Retinal pigment epithelial cell (primary cell): ENCODE data around the gene MAPKAPK2.

ENCODE experiments used
- DNase-seq: peaks from one replicate; pipeline ENCODE4 v3.0.0-alpha.2; 2010; ENCODE audit warnings: low read depth
- H3K4me3 ChIP-seq: 2 replicates; pipeline ENCODE4 v1.5.1; 2011; ENCODE audit warnings: mild to moderate bottlenecking, low read length, control low read depth, moderate library complexity
- TF ChIP-seq, protein P1 (sequence below): conservative IDR thresholded peaks from 2 replicates; pipeline ENCODE4 v1.5.1; 2011; ENCODE audit warnings: low read depth, low read length, control low read depth, inconsistent platforms

MAPKAPK2 gene

DNA sequence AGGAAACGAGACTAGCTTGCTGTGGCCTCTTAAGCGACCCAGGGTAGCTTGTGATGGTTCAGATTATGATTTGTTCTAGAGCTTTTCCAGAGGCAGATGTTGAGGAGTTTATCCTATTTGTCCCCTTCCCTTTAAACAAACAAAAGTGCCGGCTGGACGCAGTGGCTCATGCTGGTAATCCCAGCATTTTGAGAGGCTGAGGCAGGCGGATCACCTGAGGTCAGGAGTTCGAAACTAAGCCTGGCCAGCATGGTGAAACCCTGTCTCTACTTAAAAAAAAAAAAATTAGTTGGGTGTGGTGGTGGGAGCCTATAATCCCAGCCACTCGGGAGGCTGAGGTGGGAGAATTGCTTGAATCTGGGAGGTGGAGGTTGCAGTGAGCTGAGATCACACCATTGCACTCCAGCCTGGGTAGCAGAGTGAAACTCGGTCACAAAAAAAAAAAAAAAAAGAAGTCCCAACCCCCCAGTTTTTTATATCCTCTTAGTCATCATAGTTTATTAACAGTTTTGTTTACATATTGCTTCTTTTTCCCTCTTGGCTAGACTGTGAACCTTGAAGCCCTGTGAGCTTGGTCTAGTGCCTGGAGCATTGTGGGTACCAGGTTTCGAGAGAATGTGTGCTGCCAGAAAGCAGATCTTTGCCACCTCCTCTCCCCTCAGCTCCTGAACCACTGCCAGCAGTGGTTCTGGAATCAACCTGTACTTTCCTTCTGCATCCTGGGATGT lies 29.8 kb downstream of the MAPKAPK2 start:
- no peak for DNase-seq
- no peak overlapping the region for H3K4me3 ChIP-seq
- TF ChIP-seq, protein P1, sequence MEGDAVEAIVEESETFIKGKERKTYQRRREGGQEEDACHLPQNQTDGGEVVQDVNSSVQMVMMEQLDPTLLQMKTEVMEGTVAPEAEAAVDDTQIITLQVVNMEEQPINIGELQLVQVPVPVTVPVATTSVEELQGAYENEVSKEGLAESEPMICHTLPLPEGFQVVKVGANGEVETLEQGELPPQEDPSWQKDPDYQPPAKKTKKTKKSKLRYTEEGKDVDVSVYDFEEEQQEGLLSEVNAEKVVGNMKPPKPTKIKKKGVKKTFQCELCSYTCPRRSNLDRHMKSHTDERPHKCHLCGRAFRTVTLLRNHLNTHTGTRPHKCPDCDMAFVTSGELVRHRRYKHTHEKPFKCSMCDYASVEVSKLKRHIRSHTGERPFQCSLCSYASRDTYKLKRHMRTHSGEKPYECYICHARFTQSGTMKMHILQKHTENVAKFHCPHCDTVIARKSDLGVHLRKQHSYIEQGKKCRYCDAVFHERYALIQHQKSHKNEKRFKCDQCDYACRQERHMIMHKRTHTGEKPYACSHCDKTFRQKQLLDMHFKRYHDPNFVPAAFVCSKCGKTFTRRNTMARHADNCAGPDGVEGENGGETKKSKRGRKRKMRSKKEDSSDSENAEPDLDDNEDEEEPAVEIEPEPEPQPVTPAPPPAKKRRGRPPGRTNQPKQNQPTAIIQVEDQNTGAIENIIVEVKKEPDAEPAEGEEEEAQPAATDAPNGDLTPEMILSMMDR: no peak

- TF ChIP-seq, protein P1: no peak
- H3K4me3 ChIP-seq: no peak overlapping the region
- no peak for DNase-seq
These were observed 30.4 kb downstream of the MAPKAPK2 start for GRCh38 chr1:206715120-206715519.

GRCh38 chr1:206715552-206716158 lies 30.9 kb downstream of the MAPKAPK2 start:
- no peak for DNase-seq
- no peak overlapping the region for H3K4me3 ChIP-seq
- TF ChIP-seq, protein P1: no peak

GRCh38 chr1:206716159-206716869 lies 31.6 kb downstream of the MAPKAPK2 start:
- no peak for DNase-seq
- H3K4me3 ChIP-seq: no peak overlapping the region
- TF ChIP-seq, protein P1: no peak

DNA sequence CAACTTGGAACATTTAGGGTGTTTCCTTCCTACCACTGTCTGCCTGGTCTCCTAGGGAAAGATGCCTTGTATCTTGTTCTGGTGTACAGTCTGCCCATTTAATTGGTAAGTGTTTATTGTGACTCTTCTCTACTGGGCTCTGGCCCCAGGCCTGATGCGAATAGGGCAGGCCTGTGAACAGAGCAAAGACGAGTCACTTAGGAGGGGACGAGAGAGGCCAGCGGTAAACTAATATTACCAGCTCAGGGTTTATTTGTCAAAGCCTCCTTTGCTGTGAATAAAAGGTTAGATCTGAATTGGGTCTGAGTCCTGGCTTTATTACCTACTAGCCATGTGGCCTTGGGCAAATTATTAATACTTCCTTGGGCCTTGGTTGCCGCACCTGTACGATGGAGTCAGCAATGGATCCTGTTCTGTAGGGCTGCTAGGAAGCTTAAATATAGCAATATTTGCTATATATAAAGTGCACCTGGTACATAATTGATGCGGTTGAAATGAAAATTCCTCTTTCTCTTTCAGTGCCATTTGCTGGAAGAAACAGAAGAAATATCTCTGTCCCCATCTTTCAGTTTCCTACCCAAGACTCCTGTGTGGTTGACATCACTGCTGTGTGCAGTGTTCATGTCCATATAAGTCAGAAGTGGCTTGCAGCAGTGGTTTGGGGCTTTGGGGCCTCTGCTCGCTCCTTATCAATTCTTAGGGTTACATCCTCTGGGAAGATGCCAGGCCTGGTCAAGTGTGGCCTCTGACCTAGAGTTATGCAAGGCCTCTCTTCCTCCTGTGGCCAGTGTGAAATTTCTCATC lies 32.4 kb downstream of the MAPKAPK2 start:
- DNase-seq: no peak
- TF ChIP-seq, protein P1: no peak
- H3K4me3 ChIP-seq: no peak overlapping the region

DNA sequence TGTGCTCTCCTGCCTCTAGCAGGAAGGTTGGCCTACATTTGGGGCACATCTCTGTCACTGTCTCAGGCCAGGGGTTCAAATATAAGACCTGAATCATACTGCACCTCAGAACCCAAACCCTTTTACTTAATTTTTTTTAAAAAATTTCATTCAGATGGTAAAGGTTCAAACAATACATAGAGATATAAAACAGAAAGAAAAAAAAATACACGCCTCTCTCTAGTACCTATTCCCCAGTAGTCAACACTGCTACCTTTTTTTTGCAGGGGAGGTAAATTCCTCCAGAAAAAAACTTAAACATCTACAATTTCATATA lies 32.9 kb downstream of the MAPKAPK2 start:
- H3K4me3 ChIP-seq: no peak overlapping the region
- no peak for DNase-seq
- TF ChIP-seq, protein P1: no peak
